Hepatocyte (in vitro differentiated cells): Measurements from ENCODE around the gene RDH12.

Source experiments
- CTCF ChIP-seq: fragments of 200-600 bp; sonication (generic); IDR thresholded peaks from 2 replicates; pipeline ENCODE4 v1.5.1; 2016; ENCODE audit warnings: antibody characterized with exemption, mild to moderate bottlenecking; ENCODE audit not compliant: poor library complexity
- EZH2 ChIP-seq: fragments of 200-600 bp; sonication (generic); IDR thresholded peaks from 2 replicates; pipeline ENCODE4 v1.6.1; 2016; ENCODE audit warnings: antibody characterized with exemption, mild to moderate bottlenecking, borderline replicate concordance

GRCh38 chr14:67749341-67750084 is 47.8 kb downstream of the RDH12 start:
- TF ChIP-seq CTCF (no peak), EZH2 (no peak)
